ENCODE data around the gene YBX1. TPM values are rescaled to one million over a fixed set of nuclear protein-coding genes. Genes with fewer than 3 reads are reported as not detected.

YBX1 gene
- total and polyA plus RNA-seq, 2 of the 13 experiments (the other 11 are each of a cell fraction or from before 2014, with no cell fraction given): 339 to 628 TPM

DNA sequence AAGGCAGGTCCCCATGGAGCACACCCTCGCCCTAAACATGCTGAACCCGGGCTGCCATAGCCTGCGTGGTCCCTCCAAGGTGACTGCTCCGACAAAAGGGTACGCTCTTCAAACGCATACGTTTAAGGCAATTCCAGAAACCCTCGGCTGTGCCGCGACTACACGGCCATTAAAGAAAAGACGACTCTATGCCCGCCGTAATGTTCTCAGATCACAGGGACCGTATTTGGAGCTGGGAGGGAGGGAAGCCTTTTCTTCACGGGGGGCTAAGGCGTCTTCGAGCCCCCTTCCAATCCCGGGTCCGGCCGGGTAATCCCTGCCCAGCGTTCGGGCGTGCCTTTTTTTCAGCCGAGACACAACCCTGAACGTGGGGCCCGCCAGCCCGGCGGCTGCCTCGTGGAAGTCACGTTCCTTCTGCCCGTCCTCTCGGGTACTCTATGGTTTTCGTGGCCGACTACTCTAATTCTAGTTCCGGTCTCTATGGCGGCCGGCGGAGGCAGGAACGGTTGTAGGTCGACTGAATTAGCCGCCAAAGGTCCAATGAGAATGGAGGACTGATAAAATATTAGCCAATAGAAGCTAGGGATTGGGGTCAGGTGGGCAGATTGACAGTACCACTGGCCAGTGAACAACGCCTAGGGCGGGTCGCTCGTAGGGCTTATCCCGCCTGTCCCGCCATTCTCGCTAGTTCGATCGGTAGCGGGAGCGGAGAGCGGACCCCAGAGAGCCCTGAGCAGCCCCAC is at the start of gene YBX1 (continued):
- TF ChIP-seq MLXIP (CRISPR knock-in tag; IDR thresholded peaks at IDR 0.05; ENCODE audit: borderline replicate concordance) (no peak), ATAD3A (CRISPR knock-in tag; IDR thresholded peaks at IDR 0.05) (no peak), ELF1 (CRISPR knock-in tag; IDR thresholded peaks at IDR 0.05) (peak; percentile 73; the same call in 1 of the 2 replicates), ZBTB10 (CRISPR knock-in tag; IDR thresholded peaks at IDR 0.05; ENCODE audit: borderline replicate concordance) (no peak), NR0B2 (CRISPR knock-in tag; IDR thresholded peaks at IDR 0.05) (no peak; the same call in 1 of the 2 replicates), MIER3 (CRISPR knock-in tag; IDR thresholded peaks at IDR 0.05; ENCODE audit: borderline replicate concordance) (no peak; the same call in 1 of the 2 replicates), NR2F2 (IDR thresholded peaks at IDR 0.05; ENCODE audit: borderline replicate concordance, low read depth) (peak; percentile 29; the same call in 1 of the 2 replicates), TAF15 (IDR thresholded peaks at IDR 0.05; ENCODE audit: low read depth, low read length, poor library complexity, severe bottlenecking) (no peak), ZNF264 (CRISPR knock-in tag; IDR thresholded peaks at IDR 0.05) (no peak), TSC22D2 (CRISPR knock-in tag; IDR thresholded peaks at IDR 0.05; ENCODE audit: borderline replicate concordance) (no peak), ZNF510 (CRISPR knock-in tag; IDR thresholded peaks at IDR 0.05; ENCODE audit: low read depth) (peak; percentile 45; the same call in 1 of the 2 replicates), JDP2 (CRISPR knock-in tag; IDR thresholded peaks at IDR 0.05; ENCODE audit: borderline replicate concordance) (no peak)

All from HepG2 (cell line).